T-helper 2 cell (primary cell): ENCODE data around the gene NR1H4.
"Not testable (repeated sequence)": the region's sequence is repeated elsewhere in the genome, so short reads cannot be mapped to it uniquely, and the experiment has no call there.

Source experiments
- DNase-seq, 5 experiments: peaks; one replicate each; pipeline versions ENCODE4 v3.0.0 to v3.0.0-alpha.2; 2012 to 2022

The NR1H4 gene

DNA sequence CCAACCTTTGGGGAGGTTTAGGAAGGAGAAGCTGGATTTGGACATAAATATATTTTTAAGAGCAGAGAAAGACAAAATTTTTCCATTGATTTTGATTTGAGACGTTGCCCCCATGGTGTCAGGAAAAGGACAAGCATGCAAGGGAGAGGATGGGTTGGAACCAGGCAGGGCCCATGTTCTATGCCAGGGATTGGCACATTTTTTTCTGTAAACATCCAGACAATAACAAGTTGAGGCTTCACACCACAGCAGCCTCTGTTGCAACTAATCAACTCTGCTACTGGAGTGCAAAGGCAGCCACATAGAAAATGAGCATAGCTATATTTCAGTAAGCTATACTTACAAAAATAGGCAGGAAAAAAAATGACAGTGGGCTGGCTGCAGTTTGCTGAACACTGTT lies 44.7 kb downstream of the NR1H4 start:
- DNase-seq = no peak

DNA sequence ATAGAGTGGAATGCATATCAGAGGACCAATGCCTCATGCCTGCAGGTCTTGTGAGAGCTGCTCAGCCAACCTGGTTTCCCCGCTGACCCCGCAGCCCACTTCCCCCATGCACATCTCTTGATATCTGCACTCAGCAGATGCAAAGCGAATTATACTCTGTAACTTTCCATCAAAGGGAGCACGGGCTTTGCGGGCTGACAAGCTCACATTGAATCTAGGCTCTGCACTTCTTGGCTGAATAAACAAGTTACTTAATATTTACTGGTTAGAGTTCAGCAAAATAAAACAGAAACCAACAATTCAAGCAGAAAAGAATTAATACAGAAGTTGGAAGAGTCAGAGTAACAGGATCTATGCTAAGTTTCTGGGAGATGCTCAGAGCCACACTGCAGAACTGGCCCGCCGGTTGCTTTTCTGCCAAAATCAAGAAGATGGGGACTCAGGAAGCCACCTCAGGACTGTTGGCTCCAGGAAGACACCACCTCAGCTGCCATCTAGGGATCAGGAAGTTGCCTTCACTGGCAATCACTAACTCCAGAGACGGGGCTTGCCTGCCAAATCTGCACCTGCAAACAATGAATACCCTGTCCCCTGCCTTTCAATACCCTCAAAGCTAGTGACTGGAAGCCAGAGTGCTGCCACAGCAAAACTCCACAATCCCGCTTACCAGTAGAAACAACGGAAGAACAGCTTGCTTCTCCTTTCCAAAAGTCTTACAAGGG lies 46.5 kb downstream of the NR1H4 start:
- no peak for DNase-seq

DNA sequence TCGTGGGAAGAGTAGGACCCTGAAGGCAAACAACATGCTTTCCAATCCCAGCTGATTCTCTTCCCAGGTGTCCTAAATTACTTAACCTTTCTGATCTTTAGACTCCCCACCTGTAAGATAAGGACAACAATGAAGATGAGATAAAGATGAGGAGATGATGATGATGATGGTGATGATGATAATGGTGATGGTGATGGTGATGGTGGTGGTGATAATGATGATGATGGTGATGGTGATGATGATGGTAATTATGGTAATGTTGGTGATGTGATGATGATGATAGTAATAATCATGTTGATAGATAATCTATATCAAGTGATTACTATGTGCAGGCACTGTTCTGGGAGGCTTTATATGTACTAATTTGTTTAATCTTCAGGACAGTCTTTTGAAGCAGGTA lies 48.3 kb downstream of the NR1H4 start:
- DNase-seq = no peak

GRCh38 chr12:100528034-100528433 lies 54.4 kb downstream of the NR1H4 start:
- no peak for DNase-seq

GRCh38 chr12:100528471-100529127 lies 54.9 kb downstream of the NR1H4 start:
- no peak for DNase-seq

GRCh38 chr12:100529756-100530350 lies 56.2 kb downstream of the NR1H4 start:
- no peak for DNase-seq

DNA sequence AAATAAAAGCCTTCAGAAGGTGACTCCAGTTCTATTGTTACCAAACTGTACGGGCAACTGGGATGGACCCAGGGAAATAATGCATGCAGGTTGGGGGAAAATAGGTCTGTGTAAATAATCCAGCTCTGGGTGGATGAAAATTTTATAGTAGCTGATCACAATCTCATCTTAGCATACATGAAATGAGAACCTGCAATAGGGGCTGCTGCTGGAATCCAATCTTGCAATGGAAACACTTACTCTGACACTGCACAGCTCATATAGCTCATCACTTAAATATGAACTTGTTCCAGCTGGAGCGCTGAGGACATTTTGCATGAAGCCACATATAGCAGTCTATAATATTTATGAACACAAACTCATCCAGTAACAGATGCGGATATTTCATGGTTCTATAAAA lies 59.7 kb downstream of the NR1H4 start:
- no peak for DNase-seq

DNA sequence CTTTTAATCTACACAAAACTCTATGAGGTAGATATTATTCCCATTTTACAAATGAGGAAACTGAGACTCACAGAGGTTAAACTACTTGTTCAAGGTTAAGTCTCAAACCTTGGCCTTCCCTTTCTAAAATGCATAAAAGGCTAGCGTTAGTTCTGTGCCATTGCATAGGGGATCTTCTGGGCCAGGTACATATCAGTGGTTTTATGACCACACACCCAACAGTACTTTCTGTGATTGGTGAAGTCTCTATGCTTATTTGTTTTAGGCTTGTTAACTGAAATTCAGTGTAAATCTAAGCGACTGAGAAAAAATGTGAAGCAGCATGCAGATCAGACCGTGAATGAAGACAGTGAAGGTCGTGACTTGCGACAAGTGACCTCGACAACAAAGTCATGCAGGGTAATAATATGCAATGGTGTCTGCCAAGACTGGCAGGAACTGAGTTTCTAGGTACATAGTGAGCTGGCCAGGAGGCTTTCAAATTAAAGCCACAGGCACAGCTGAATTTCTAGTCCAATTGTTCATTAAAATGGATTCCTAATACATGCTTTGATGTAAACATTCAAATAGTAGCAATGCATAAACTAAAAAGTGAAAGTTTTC lies 61.1 kb downstream of the NR1H4 start:
- DNase-seq = no peak

DNA sequence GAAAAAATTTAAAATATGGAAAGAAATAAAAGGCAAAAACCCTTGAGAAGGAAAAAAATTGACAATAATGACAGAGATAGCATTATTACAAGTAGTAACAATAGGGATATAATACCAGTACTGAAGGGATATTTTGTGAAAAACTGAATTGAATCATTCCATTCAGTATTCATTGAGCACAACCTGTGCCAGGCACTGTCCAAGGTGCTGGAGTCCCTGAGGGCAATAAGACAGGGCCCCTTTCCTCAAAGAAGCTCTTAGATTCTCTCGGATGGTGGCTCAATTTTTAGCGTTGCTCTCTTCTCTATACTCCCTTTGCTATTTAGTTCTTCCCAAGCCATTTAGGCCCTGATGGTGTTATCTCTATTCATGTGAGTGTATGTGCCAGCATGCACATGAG lies 65.5 kb downstream of the NR1H4 start:
- peak in 1 of 5 experiments; percentile 30 for DNase-seq

- no peak for DNase-seq
These were observed 70.5 kb downstream of the NR1H4 start for GRCh38 chr12:100544165-100544564.

- no peak for DNase-seq
These were observed 71.4 kb downstream of the NR1H4 start for GRCh38 chr12:100545092-100545491.

DNA sequence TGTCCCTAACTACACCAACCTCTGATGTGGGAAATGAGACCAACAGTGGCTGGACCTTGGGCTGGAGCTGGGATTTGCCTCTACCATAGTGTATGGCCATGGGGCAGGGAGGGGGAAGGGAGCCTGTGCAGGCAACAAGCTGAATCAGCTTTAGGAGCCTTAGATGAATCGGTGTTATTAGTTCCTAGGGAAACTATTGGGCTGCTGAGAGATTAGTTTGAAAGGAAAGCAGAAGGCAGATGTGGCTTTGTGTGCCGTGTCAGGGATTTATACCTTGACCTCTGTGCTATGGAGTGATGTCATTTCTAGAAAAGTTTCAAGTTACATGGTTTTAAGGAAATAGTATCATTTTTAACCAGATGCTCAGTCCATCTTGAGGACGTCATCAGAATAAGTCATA lies 80.3 kb downstream of the NR1H4 start:
- no peak for DNase-seq

- peak in 1 of 5 experiments; percentile 25 for DNase-seq
These were observed 81.0 kb downstream of the NR1H4 start for GRCh38 chr12:100554608-100555077.

- DNase-seq = no peak
These were observed 82.1 kb downstream of the NR1H4 start for GRCh38 chr12:100555722-100556121.

DNA sequence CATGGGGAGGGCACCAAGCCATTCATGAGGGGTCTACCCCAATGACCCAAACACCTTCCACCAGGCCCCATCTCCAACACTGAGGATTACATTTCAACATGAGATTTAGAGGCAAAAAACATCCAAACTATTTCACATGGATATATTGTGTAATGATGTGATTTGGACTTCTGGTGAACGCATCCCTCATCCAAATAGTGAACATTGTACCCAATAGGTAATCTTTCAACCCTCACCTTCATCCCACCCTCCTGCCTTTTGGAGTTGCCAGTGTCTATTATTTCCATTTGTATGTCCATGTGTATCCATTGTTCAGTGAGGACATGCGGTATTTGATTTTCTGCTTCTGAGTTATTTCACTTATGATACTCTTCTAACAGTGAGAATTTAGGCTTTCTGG lies 83.7 kb downstream of the NR1H4 start:
- DNase-seq = no peak

- DNase-seq = not testable (repeated sequence)
These were observed 85.6 kb downstream of the NR1H4 start for GRCh38 chr12:100559261-100559660.

DNA sequence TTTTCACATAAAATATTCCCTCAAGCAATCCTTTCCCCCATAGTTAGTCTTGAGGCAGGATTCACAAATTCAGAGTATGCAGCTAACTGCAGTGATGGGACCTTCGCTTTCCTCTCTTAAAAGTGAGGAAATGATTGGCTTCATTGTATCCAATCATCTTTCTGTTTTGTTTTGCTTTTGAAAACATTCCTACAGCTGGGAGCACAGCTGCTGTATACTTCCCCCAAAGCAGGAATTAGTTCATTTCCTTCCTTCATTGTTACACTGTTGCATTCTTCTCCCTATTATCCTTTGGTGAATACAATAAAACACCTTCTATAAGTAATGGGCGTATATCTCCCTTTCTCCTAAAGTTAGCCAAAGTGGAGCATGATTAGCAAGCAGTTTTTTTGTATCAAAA lies 90.4 kb downstream of the NR1H4 start:
- no peak for DNase-seq

DNA sequence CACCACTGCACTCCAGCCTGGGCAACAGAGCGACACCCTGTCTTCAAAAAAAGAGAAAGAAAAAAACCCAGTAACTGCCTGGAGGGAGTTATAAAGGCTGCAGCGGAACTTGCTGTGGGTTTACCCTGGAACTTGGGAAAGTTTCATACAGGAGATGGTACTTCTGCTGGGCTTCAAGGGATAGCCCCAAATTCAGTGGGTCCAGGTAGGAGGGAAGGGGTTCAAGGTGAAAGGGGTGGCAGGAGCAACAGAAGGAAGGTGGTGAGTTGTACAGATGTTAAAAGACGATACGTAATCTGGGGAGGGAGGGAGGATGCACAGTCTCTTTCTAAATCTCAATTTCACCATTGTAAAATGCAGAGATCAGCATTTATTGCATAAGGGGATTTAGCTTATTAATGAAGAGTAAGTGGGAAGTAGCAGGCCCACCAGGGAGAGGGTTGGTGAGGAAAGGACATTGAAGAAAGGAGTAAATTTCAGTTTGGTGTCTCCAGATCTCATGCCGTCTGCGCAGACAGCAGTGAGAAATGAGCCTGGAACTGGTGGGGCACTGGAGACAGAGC lies 91.3 kb downstream of the NR1H4 start:
- no peak for DNase-seq

DNA sequence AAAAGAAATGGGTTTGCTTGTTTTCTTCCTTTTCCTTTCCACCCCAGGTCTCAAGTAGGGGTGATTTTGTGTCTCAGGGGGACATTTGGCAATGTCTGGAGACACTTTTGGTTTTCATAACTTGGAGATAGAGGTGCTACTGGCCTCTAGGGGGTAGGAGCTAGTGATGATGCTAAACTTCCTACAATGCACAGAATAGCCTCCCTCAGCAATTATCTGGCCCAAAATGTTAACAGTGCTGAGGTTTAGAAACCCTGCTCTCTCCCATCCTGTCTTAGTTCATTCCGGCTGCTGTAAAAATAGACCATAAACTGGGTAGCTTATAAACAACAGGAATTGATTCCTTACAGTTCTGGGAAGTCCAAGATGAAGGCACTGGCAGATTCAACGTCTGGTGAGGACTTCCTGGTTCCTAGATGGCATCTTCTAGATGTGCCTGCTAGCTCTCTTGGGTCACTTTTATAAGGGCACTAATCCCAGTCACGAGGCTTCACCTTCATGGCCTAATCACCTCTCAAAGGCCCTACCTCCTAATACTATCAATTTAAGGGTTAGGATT lies 92.4 kb downstream of the NR1H4 start:
- DNase-seq = no peak

DNA sequence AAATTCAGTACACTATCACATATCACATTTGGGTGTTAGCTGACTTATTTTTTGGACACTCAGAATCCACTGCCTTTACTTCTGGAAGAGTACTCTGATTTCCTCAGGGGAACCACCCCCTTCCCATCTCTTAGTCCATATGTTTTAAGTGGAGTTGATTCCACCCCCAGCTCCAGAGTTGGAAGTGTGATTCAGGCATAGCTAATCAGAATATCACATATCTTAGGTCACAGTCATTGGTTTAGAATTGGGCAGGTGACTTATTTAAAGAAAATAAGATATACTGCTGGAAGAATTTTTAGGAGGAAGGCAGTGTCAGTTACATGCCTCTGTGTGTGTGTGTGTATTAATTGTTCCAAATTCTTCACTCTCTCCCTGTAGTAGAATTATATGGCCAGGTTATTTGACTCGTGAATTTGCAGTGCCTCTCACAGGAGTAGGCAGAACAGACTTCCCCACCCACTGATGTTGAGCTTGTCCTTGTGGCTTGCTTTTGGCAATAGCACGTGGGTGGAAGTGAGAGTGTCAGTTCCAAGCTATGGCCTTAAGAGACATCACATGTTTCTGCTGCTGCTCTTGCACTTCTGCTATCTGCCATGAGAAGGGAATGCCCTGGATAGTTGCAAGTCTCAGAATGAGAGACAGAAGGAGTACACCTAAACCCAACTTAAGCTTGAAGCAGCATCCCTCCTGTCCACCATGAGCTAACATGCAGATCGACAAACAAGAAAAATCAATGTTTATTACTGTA lies 93.4 kb downstream of the NR1H4 start:
- DNase-seq = peak in 1 of 5 experiments; percentile 7

GRCh38 chr12:100567945-100568344 lies 94.3 kb downstream of the NR1H4 start:
- no peak for DNase-seq

DNA sequence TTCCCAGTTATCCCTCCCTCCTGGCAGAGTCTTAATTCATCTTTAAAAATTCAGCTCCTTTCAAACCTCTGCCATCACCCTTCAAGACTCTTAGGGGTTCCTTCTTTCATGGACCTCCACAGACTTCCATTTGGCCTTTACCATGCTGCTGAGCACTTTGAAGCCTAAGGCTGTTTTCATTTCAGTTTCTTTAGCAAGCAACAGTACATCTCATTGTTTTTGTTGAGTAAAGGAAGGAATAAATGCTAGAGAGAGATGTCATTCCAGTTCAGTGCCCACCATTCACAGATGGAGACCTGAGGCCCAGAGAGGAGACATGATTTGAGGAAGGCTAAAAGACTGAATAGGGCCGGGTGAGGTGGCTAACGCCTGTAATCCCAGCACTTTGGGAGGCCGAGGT lies 98.5 kb downstream of the NR1H4 start:
- DNase-seq = no peak
